Liver (tissue), 9 donors: ENCODE data around the gene SLC27A4. TPM values are rescaled to one million over a fixed set of nuclear protein-coding genes. Genes with fewer than 3 reads are reported as not detected.

Experiments
- DNase-seq: peaks from one replicate; pipeline ENCODE4 v3.0.0-alpha.2; 2017; ENCODE audit warnings: low spot score
- H3K27ac ChIP-seq, 2 donors: one replicate each; pipeline ENCODE4 v1.7.0; 2013; ENCODE audit warnings: inconsistent platforms in 2 of 2, low read length in 2 of 2, control low read depth in 1 of 2, low read depth in 1 of 2, mild to moderate bottlenecking in 1 of 2
- H3K27me3 ChIP-seq, 4 donors: one replicate each; pipeline versions ENCODE4 v1.6.1 to v1.7.0; 2013; ENCODE audit warnings: low read length in 3 of 4, inconsistent platforms in 1 of 4, mild to moderate bottlenecking in 1 of 4, moderate library complexity in 1 of 4; ENCODE audit not compliant: control insufficient read depth in 4 of 4, insufficient read depth in 4 of 4
- H3K36me3 ChIP-seq, 4 donors: one replicate each; pipeline versions ENCODE4 v1.6.1 to v1.7.0; 2013; ENCODE audit warnings: low read length in 3 of 4, mild to moderate bottlenecking in 3 of 4, low read depth in 1 of 4, moderate library complexity in 1 of 4; ENCODE audit not compliant: control insufficient read depth in 4 of 4, insufficient read depth in 3 of 4
- H3K4me1 ChIP-seq, 4 donors: one replicate each; pipeline versions ENCODE4 v1.6.1 to v1.7.0; 2013; ENCODE audit warnings: low read length in 3 of 4, mild to moderate bottlenecking in 3 of 4, moderate library complexity in 1 of 4; ENCODE audit not compliant: control insufficient read depth in 4 of 4, insufficient read depth in 4 of 4
- H3K4me3 ChIP-seq, 3 donors: one replicate each; pipeline versions ENCODE4 v1.6.1 to v1.7.0; 2013; ENCODE audit warnings: low read length in 3 of 3, control low read depth in 1 of 3, low read depth in 1 of 3, mild to moderate bottlenecking in 1 of 3
- H3K9ac ChIP-seq, 2 donors: one replicate each; pipeline ENCODE4 v1.7.0; 2013; ENCODE audit warnings: low read length in 2 of 2, mild to moderate bottlenecking in 2 of 2, moderate library complexity in 2 of 2, control low read depth in 1 of 2, low read depth in 1 of 2
- H3K9me3 ChIP-seq, 4 donors: one replicate each; pipeline versions ENCODE4 v1.6.1 to v1.7.0; 2013; ENCODE audit warnings: low read length in 3 of 4; ENCODE audit not compliant: control insufficient read depth in 4 of 4
- EGR1 ChIP-seq, 2 donors: IDR thresholded peaks; 2 replicates each; pipeline ENCODE4 v1.6.1; 2016 to 2018; ENCODE audit warnings: antibody characterized with exemption in 2 of 2, low read depth in 2 of 2
- FOXA1 ChIP-seq: IDR thresholded peaks from 2 replicates; pipeline ENCODE4 v1.6.1; 2016; ENCODE audit warnings: antibody characterized with exemption
- FOXA2 ChIP-seq: IDR thresholded peaks from 2 replicates; pipeline ENCODE4 v1.6.1; 2016; ENCODE audit warnings: antibody characterized with exemption
- GABPA ChIP-seq, 2 donors: IDR thresholded peaks in 1 of 2; conservative IDR thresholded peaks in 1 of 2; 2 replicates each; pipeline ENCODE4 v1.6.1; 2016; ENCODE audit warnings: antibody characterized with exemption in 2 of 2, mild to moderate bottlenecking in 1 of 2, moderate library complexity in 1 of 2
- HNF4A ChIP-seq, 2 donors: conservative IDR thresholded peaks; 2 replicates each; pipeline ENCODE4 v1.6.1; 2016; ENCODE audit warnings: antibody characterized with exemption in 2 of 2, mild to moderate bottlenecking in 2 of 2
- HNF4G ChIP-seq: IDR thresholded peaks from 2 replicates; pipeline ENCODE4 v1.6.1; 2016; ENCODE audit warnings: antibody characterized with exemption
- JUND ChIP-seq, 2 donors: IDR thresholded peaks; 2 replicates each; pipeline ENCODE4 v1.6.1; 2016; ENCODE audit warnings: antibody characterized with exemption in 2 of 2
- NR2F2 ChIP-seq: IDR thresholded peaks from 2 replicates; pipeline ENCODE4 v1.6.1; 2016; ENCODE audit warnings: antibody characterized with exemption
- RXRA ChIP-seq, 2 donors: IDR thresholded peaks; 2 replicates each; pipeline ENCODE4 v1.6.1; 2017 to 2018; ENCODE audit warnings: antibody characterized with exemption in 2 of 2, mild to moderate bottlenecking in 1 of 2
- SP1 ChIP-seq: IDR thresholded peaks from 2 replicates; pipeline ENCODE4 v1.6.1; 2018; ENCODE audit warnings: antibody characterized with exemption, mild to moderate bottlenecking
- TAF1 ChIP-seq: conservative IDR thresholded peaks from 2 replicates; pipeline ENCODE4 v1.6.1; 2016; ENCODE audit warnings: antibody characterized with exemption, mild to moderate bottlenecking
- YY1 ChIP-seq: IDR thresholded peaks from 2 replicates; pipeline ENCODE4 v1.6.1; 2016; ENCODE audit warnings: antibody characterized with exemption, mild to moderate bottlenecking
- WGBS: extraction: QIAGEN DNeasy Blood & Tissue Kit; methylation state at CpG from one replicate; pipeline ENCODE4 v1.1.7; 2013; 5-methylcytosine and 5-hydroxymethylcytosine counted together
- polyA plus RNA-seq, 2 donors: library from polyadenylated mRNA; stranded (reverse) in 1 of 2; unstranded in 1 of 2; fragments of 200-250 nt in 1 of 2; fragments of >200 nt in 1 of 2; fragmentation: Nextera tagmentation in 1 of 2; extraction: Ambion mirVana in 1 of 2; gene quantifications; one replicate each; pipeline versions ENCODE4 v1.2.1 to v1.2.3, GENCODE V29; 2013 to 2015
- total RNA-seq, 2 donors: library from RNA; depleted of rRNA; stranded (reverse); fragments of >200 nt; gene quantifications; one replicate each; pipeline ENCODE4 v1.2.3, GENCODE V29; 2014
- TF ChIP-seq, protein P1 (sequence below): IDR thresholded peaks from 2 replicates; pipeline ENCODE4 v1.6.1; 2016; ENCODE audit warnings: antibody characterized with exemption
- TF ChIP-seq, protein P2 (sequence below): IDR thresholded peaks from 2 replicates; pipeline ENCODE4 v1.6.1; 2016; ENCODE audit warnings: antibody characterized with exemption
- TF ChIP-seq, protein P3 (sequence below): fragments of 150-350 bp; IDR thresholded peaks from 2 replicates; pipeline ENCODE4 v1.5.1; 2017; ENCODE audit warnings: improper control_type of control experiment, low read depth, low read length; ENCODE audit not compliant: missing input control
- TF ChIP-seq, protein P4 (sequence below): IDR thresholded peaks from 2 replicates; pipeline ENCODE4 v1.6.1; 2016; ENCODE audit warnings: antibody characterized with exemption, mild to moderate bottlenecking
- donor health status: healthy.
- donor health status: healthy.
- donor health status: healthy.
- donor health status: healthy.
- donor health status: healthy.

SLC27A4 gene
- total and polyA plus RNA-seq, 4 donors, result 5.9 to 36.4 (median 14.7) TPM

DNA sequence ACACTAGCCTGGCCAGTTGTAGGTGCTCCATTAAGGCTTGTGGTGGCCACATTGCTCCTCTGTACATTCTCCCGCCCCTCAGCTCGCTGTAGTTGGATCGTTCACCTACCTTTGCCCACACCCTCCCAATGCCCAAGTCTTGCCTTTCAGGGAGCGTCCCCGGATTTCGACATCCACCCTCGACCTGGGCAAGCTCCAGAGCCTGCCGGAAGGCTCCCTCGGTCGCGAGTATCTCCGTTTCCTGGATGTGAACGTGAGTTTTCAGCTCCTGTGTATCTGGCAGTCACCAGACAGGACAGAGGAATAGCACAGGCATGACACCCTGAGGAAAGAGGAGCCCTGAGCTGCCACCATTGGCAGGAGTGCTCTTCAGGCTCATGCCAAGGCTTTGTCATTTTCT, 14.7 kb upstream of the SLC27A4 start:
- Histone ChIP-seq H3K4me1 (peaks cover 9 to 38% (median 31%) of the 10 kb centered on the region in 4 donors), H3K9me3 (no peaks in the 10 kb centered on the region), H3K9ac (no peak overlapping the region), H3K27me3 (no peaks in the 10 kb centered on the region), H3K36me3 (peaks cover 2 to 21% (median 8%) of the 10 kb centered on the region in 4 donors), H3K4me3 (no peak overlapping the region), H3K27ac (no peak overlapping the region)
- DNase-seq, result no peak
- TF ChIP-seq HNF4G (no peak), RXRA (IDR thresholded peaks at IDR 0.05) (peak in 1 of 2 donors; percentile 20), NR2F2 (no peak), TAF1 (no peak), HNF4A (conservative IDR thresholded peaks at IDR 0.05) (peak in 1 of 2 donors; percentile 25), FOXA1 (no peak)
- TF ChIP-seq, protein P1, sequence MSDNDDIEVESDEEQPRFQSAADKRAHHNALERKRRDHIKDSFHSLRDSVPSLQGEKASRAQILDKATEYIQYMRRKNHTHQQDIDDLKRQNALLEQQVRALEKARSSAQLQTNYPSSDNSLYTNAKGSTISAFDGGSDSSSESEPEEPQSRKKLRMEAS, result no peak
- WGBS, result 45% methylated on average over 13 of the region's 13 CpGs

DNA sequence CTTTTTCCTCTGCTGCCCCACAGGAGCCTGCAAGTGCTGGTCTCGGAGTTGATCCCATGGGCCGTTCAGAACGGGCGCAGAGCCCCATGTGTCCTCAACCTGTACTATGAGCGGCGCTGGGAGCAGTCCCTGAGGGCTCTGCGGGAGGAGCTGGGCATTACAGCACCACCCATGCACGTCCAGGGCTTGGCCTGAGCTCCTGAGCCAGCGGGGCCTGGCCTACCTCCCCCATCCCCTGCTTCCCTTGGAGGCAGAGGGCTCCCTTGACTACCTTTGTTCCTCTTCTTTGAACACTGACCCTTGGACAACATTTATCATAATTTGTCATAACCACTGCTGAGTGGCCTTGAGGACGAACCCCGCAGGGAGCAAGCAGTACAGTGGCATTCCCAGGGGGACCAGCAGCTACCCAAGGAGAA, 6.9 kb upstream of the SLC27A4 start:
- Histone ChIP-seq H3K4me3 (no peak overlapping the region), H3K9me3 (no peaks in the 10 kb centered on the region), H3K27ac (no peak overlapping the region), H3K36me3 (peaks cover 0 to 20% (median 7%) of the 10 kb centered on the region in 4 donors), H3K27me3 (no peaks in the 10 kb centered on the region), H3K4me1 (no peaks in the 10 kb centered on the region), H3K9ac (no peak overlapping the region)
- no peak for DNase-seq
- WGBS, result 97% methylated on average over 11 of the region's 11 CpGs
- TF ChIP-seq, protein P2, sequence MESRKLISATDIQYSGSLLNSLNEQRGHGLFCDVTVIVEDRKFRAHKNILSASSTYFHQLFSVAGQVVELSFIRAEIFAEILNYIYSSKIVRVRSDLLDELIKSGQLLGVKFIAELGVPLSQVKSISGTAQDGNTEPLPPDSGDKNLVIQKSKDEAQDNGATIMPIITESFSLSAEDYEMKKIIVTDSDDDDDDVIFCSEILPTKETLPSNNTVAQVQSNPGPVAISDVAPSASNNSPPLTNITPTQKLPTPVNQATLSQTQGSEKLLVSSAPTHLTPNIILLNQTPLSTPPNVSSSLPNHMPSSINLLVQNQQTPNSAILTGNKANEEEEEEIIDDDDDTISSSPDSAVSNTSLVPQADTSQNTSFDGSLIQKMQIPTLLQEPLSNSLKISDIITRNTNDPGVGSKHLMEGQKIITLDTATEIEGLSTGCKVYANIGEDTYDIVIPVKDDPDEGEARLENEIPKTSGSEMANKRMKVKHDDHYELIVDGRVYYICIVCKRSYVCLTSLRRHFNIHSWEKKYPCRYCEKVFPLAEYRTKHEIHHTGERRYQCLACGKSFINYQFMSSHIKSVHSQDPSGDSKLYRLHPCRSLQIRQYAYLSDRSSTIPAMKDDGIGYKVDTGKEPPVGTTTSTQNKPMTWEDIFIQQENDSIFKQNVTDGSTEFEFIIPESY, result no peak
- TF ChIP-seq, protein P3, sequence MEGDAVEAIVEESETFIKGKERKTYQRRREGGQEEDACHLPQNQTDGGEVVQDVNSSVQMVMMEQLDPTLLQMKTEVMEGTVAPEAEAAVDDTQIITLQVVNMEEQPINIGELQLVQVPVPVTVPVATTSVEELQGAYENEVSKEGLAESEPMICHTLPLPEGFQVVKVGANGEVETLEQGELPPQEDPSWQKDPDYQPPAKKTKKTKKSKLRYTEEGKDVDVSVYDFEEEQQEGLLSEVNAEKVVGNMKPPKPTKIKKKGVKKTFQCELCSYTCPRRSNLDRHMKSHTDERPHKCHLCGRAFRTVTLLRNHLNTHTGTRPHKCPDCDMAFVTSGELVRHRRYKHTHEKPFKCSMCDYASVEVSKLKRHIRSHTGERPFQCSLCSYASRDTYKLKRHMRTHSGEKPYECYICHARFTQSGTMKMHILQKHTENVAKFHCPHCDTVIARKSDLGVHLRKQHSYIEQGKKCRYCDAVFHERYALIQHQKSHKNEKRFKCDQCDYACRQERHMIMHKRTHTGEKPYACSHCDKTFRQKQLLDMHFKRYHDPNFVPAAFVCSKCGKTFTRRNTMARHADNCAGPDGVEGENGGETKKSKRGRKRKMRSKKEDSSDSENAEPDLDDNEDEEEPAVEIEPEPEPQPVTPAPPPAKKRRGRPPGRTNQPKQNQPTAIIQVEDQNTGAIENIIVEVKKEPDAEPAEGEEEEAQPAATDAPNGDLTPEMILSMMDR, result no peak
- TF ChIP-seq RXRA (IDR thresholded peaks at IDR 0.05) (no peak), FOXA1 (no peak), JUND (IDR thresholded peaks at IDR 0.05) (no peak), HNF4G (no peak), EGR1 (IDR thresholded peaks at IDR 0.05; ENCODE audit: low read depth in 2 of 2) (no peak), NR2F2 (no peak), GABPA (IDR thresholded peaks at IDR 0.05 in 1 of 2, conservative IDR thresholded peaks at IDR 0.05 in 1 of 2) (no peak), FOXA2 (no peak), YY1 (no peak), SP1 (no peak), HNF4A (conservative IDR thresholded peaks at IDR 0.05) (no peak), TAF1 (no peak)
- TF ChIP-seq, protein P4, sequence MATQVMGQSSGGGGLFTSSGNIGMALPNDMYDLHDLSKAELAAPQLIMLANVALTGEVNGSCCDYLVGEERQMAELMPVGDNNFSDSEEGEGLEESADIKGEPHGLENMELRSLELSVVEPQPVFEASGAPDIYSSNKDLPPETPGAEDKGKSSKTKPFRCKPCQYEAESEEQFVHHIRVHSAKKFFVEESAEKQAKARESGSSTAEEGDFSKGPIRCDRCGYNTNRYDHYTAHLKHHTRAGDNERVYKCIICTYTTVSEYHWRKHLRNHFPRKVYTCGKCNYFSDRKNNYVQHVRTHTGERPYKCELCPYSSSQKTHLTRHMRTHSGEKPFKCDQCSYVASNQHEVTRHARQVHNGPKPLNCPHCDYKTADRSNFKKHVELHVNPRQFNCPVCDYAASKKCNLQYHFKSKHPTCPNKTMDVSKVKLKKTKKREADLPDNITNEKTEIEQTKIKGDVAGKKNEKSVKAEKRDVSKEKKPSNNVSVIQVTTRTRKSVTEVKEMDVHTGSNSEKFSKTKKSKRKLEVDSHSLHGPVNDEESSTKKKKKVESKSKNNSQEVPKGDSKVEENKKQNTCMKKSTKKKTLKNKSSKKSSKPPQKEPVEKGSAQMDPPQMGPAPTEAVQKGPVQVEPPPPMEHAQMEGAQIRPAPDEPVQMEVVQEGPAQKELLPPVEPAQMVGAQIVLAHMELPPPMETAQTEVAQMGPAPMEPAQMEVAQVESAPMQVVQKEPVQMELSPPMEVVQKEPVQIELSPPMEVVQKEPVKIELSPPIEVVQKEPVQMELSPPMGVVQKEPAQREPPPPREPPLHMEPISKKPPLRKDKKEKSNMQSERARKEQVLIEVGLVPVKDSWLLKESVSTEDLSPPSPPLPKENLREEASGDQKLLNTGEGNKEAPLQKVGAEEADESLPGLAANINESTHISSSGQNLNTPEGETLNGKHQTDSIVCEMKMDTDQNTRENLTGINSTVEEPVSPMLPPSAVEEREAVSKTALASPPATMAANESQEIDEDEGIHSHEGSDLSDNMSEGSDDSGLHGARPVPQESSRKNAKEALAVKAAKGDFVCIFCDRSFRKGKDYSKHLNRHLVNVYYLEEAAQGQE, result no peak
